GM21737 (cell line): Measurements from ENCODE around the gene ARL15.
"Not testable (repeated sequence)": the region's sequence is repeated elsewhere in the genome, so short reads cannot be mapped to it uniquely, and the experiment has no call there.

Experiments used
- ATAC-seq: cut with Tn5 transposase; IDR thresholded peaks from one replicate; pipeline ENCODE4 v1.9.1; 2021; ENCODE audit warnings: mild to moderate bottlenecking, moderate library complexity; ENCODE audit not compliant: unreplicated experiment

Gene ARL15

DNA sequence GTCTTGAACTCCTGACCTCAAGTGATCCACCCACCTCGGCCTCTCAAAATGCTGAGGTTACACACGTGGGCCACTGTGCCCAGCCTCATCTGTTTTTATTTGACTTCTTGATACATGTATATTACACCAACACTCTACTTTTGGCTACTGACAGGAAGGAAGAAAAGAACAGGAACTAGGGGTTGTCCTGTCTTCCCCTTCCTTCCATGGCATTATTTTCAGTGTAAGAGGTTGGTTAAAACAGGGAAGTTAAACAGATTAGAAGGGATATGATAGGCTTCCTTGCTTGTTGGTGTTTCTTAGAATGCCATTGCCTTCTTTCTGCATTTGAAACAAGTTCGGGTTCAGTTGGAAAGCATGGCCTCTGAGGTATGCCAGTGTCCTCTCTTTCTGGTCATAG is 437.1 kb downstream of the ARL15 start:
- no peak for ATAC-seq

- ATAC-seq, result no peak
Observed at GRCh38 chr5:53871775-53872174, 438.6 kb downstream of the ARL15 start.

- no peak for ATAC-seq
Observed at GRCh38 chr5:53871050-53871449, 439.3 kb downstream of the ARL15 start.

DNA sequence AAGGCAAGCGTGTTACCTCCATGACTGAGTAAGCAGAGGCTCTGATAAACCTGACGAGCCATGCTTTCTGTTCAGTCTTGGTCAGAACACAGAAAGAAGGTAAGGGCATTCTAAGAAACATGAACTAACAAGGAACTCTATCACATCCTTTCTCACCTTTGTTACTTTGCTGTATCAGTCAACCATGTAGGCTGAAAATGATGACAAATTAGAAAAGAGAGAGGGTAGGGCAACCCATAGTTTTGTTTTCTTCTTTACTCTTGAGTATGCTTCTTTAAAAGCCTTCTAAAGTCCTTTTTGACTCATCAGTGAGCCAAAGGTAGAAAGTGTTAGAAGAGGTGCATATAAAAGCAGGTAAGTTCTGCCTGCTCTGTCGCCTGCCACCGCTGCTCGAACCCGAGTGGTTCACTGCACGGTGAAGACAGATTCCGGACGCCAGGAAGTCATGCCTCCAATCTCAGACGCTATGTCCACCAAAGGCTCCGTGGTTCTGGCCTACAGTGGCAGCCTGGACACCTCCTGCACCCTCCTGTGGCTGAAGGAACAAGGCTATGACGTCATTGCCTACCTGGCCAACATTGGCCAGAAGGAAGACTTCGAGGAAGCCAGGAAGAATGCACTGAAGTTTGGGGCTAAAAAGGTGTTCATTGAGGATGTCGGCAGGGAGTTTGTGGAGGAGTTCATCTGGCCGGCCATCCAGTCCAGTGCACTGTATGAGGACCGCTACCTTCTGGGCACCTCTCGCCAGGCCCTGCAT is 451.5 kb downstream of the ARL15 start:
- no peak for ATAC-seq

GRCh38 chr5:53856506-53856905 is 453.9 kb downstream of the ARL15 start:
- ATAC-seq, result no peak

DNA sequence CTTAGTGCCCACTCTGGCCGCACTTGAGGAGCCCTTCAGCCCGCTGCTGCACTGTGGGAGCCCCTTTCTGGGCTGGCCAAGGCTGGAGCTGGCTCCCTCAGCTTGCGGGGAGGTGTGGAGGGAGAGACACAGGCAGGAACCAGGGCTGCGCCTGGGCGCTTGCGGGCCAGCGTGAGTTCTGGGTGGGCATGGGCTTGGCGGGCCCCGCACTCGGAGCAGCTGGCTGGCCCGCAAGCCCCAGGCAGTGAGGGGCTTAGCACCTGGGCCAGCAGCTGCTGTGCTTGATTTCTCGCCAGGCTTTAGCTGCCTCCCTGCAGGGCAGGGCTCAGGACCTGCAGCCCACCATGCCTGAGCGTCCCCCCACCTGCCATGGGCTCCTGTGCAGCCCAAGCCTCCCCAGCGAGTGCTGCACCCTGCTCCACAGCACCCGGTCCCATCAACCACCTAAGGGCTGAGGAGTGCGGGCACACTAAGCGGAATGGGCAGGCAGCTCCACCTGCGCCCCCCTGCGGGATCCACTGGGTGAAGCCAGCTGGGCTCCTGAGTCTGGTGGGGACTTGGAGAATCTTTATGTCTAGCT is 473.4 kb downstream of the ARL15 start:
- not testable (repeated sequence) for ATAC-seq

DNA sequence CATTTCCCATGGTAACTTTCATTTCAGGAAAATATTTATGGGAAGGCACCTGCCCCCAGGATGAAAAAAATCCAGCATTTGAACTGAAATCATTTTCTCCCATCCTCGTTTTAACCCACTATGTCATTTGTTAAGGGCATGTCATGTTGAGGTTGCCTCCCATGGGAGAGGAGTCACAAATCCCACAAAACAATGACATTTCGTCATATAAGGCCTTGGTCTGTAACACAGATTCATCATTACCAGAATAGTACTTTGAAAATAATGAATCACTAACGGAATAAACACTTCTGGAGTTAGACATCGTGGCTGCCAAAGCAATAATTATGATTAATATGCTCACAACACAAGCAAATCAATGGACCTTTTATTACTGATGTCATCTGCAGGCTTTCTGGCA is 475.9 kb downstream of the ARL15 start:
- no peak for ATAC-seq
